ENCODE data around the gene LCE1D.

LCE1D gene

GRCh38 chr1:152796421-152796820 lies at the start of gene LCE1D:
TSS of gene LCE1D (plus strand) at chr1:152796721. CDS start at chr1:152797795, 1,074 bp downstream.
- DNase-seq = no peak

- peak; percentile 68 for DNase-seq
Observed at GRCh38 chr1:152747831-152748230, 48.7 kb upstream of the LCE1D start.

GRCh38 chr1:152752225-152752624 lies 44.3 kb upstream of the LCE1D start:
- DNase-seq = peak; percentile 98

- no peak for DNase-seq
Observed at GRCh38 chr1:152753586-152753985, 42.9 kb upstream of the LCE1D start.

DNA sequence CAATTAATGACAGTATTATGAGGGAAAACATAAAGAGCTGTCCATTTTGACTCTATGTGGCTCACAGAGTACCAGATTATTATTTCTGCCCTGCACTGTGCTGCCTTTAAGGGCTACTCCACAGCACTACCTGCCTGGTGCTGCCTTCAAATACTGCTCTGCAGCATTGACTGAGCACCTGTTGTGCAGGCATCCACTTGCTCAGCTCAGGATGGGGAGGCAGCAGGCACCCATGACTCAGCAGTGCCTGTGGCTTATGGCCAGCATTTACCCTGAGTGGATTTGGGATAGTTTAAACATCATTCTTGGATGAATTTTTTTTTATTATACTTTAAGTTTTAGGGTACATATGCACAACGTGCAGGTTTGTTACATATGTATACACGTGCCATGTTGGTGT lies 39.6 kb upstream of the LCE1D start:
- peak; percentile 49 for DNase-seq

DNA sequence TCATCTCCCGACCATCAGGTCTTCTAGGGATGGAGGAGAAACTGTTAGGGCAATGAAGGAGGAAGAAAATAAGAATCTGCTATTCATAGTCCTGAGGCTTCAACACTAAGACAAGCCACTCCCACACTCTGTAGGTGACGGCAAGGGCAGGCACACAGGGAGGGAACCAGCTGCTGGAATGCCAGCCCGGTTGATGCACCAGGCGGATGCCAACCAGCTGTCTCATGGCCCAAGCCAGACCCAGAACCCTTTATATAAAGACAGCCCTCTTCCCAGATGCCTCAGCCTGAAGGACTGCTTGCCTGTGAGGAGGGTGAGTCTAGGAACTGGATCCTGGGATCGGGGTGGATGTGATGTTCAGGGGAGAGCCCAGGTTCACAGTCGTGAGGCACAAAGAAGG lies 38.8 kb upstream of the LCE1D start, which contains the start of gene KPRP:
Gene KPRP (plus strand): TSS at position 279 of the 400 bp plus-strand sequence. CDS start 1,564 bp downstream, outside the sequence.
- DNase-seq = no peak

- no peak for DNase-seq
Observed at GRCh38 chr1:152758636-152759035, 37.9 kb upstream of the LCE1D start.

GRCh38 chr1:152759453-152760173 lies 36.9 kb upstream of the LCE1D start:
- DNase-seq = no peak

DNA sequence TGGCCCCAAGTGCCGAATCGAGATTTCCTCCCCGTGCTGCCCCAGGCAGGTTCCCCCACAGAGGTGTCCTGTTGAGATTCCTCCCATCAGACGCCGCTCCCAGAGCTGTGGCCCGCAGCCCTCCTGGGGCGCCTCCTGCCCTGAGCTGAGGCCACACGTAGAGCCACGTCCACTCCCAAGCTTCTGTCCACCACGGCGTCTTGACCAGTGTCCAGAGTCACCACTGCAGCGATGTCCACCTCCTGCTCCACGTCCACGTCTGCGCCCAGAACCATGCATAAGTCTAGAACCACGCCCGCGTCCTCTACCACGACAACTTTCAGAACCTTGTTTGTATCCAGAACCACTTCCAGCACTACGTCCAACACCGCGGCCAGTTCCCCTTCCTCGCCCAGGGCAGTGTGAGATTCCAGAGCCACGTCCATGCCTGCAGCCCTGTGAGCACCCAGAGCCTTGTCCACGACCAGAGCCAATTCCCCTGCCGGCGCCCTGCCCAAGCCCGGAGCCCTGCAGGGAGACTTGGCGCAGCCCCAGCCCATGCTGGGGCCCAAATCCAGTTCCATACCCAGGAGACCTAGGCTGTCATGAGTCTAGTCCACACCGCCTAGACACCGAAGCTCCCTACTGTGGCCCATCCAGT lies 35.9 kb upstream of the LCE1D start:
- no peak for DNase-seq

- peak; percentile 44 for DNase-seq
Observed at GRCh38 chr1:152761609-152762213, 34.8 kb upstream of the LCE1D start.

DNA sequence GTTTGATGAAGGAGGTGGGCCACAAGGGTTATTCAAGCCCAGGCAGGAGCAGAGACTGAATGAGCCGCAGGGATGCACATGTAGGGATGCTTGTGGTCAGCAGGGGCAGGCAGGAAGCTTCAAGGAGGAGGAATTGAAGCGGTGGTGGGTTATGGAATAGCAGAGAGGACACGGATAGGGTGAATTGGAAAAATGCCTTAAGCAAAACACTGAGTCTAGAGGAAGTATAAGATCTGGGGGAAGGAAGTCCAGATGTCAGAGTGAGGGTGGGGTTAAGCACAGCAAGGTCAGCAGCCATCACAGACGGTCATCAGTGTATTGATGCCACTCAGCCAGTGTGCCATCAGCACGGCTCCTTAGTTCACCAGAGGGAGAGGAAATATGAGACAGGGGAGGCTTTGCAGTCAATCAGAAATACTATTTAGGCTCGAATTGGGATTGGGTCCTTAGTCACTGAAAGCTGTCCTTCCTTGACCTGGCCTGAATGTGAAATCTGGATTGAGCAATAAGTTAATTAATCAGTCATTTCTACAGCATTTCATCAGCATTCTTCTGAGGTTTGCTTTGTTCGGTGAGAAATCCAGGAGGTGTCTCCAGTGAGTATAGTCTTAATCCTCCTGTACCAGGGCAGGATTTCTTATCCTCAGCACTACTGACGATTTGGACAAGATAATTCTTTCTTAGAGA lies 27.5 kb upstream of the LCE1D start:
- DNase-seq = peak; percentile 89

GRCh38 chr1:152770411-152770810 lies 26.1 kb upstream of the LCE1D start:
- peak; percentile 56 for DNase-seq

- no peak for DNase-seq
Observed at GRCh38 chr1:152774875-152775274, 21.6 kb upstream of the LCE1D start, which contains the start of gene LCE1F. TSS of gene LCE1F (plus strand) at chr1:152775140. CDS start at chr1:152776372, 1,232 bp downstream.

DNA sequence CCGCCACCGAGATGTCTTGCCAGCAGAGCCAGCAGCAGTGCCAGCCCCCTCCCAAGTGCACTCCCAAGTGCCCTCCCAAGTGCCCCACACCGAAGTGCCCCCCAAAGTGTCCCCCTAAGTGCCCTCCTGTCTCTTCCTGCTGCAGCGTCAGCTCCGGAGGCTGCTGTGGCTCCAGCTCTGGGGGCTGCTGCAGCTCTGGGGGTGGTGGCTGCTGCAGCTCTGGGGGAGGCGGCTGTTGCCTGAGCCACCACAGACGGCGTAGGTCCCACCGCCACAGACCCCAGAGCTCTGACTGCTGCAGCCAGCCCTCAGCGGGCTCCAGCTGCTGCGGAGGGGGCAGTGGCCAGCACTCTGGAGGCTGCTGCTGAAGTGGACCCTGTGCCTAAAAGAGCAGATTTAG lies 20.2 kb upstream of the LCE1D start:
- DNase-seq = no peak

DNA sequence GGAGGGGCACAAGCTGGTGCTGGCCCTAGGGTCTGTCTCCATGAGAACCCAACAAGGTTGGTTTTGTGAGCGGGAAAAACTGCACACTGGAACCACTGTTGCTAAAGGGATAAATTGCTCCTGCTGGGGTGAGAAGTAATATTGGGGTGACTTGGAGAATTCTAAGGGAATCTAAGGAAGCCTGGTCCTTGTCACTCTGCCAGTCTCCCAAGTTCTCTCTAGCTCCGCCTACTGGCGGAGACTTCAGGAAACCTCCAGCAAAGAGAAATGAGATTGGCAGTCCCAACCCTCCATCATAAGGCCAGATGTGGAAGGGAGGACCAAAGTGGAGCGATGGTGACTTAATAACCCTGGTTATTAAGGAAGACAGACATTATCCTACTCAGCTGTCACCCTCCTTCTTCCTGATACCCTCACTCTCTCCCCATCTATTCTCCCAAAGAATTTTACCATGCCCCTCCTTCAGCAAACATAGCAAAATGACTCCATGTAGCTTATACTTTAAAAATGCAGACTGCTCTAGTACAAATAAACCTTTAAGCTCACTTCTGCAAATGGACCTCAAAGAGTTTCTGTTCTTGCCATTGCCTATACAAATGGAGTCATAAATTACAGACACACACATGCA lies 18.9 kb upstream of the LCE1D start:
- DNase-seq = peak; percentile 28

- DNase-seq = peak; percentile 50
Observed at GRCh38 chr1:152783095-152783494, 13.4 kb upstream of the LCE1D start.

- no peak for DNase-seq
Observed at GRCh38 chr1:152786077-152786476, 10.4 kb upstream of the LCE1D start, which contains the start of gene LCE1E. TSS of gene LCE1E (plus strand) at chr1:152786257. CDS start at chr1:152787300, 1,043 bp downstream.

DNA sequence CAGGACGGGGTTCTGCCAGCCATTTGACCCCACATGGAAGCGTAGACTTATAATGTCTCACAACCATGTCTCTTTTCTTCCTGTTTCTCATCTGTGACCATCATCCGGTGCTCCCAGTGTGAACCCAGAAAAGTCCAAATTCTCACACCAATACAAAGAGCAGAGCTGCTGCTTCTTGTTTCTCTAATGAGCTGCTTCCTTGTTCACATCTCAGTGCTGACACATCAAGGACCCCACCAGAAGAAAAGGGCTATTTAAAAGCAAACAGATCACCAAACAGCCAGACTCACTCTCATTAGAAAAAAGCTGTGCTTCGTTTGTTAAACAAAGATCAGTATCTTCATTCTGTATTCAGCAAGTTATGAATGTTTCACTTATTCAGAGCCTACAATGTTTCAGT lies 835 bp upstream of the LCE1D start:
- no peak for DNase-seq

DNA sequence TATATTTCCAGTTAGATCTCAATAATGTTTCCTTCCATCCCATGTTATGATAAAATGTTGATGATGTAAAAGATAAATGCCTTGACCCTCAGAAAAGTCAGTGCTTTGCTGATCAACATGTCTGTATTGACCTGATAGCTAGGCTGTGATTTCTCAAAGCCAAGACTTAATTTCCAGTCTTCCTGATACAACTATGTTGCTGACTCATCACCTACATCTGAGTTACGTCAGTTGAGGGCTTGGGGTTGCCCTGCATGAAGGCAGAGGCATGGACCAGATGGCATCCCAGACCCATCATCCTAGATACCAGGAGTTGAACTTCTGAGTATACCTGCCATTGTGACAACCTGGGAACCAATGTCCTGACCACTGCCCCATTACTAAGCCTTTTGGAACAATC lies 4.8 kb downstream of the LCE1D start:
- no peak for DNase-seq

DNA sequence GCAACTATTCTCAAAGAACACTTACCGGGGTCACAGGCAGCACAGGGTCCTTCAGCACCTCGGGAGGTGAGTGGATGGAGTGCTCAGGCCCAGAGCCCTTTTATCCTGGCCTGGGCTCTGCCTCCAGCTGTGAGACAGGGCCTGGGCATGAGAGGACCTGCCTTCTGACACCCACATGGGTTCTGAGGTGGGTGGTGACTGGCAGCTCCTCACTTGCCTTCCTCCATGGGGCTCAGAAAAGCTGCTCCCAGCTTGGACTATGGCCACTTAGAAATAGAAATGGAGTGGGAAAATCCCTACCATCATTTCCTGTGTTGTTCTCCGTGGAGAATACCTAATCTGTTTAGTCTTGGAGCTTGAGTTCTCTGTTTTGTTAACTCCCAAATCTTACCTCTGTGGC lies 10.1 kb downstream of the LCE1D start, which contains the start of gene LCE1C:
Gene LCE1C (minus strand): TSS at position 76 of the 400 bp plus-strand sequence. CDS start 1,173 bp downstream, outside the sequence.
- no peak for DNase-seq

DNA sequence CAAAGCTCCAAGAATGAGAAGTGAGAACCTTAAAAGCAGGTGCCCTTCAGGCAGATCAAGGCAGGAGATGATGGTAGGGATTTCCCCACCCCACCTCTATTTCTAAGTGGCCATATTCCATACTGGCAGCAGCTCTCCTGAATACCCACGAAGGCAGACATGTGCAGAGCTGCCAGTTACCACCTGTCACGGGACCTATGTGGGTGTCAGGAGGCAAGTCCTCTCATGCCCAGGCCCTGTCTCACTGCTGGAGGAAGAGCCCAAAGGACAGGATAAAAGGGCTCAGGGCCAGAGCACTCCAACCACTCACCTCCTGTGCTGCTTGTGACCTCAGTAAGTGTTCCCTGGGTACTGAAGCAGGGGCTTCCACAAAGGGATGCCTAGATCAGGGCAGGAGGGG lies 14.5 kb downstream of the LCE1D start:
- no peak for DNase-seq

DNA sequence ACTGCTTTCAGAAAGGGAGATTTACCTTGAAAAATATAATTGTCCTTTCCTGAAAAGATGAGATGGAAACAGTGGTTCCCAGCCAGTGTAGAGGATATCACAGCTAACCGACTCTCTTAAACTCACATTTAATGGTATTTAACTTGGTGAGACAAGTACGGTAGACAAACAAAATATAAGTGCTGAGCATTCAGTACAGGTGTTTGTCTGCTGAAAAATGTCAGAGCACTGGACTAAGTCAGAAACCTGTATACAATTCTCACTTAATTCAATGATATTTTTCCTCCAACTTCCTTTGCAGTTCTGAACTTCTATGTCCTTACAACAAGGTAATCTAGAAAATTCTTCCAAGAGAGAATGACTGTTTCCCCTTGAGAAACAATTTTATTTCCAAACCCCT lies 15.2 kb downstream of the LCE1D start, which contains the start of gene LCE1B:
Gene LCE1B (plus strand): TSS at position 301 of the 400 bp plus-strand sequence. CDS start 476 bp downstream, outside the sequence.
- no peak for DNase-seq
